Thymus (tissue), 11 donors: ENCODE measurements around the gene LEPROT. TPM values are rescaled to one million over a fixed set of nuclear protein-coding genes. Genes with fewer than 3 reads are reported as not detected.

Experiments used
- DNase-seq, 9 donors: peaks; one replicate each; pipeline ENCODE4 v3.0.0-alpha.2; 2013; ENCODE audit warnings: low spot score in 9 of 9, low read depth in 6 of 9, missing footprints in 1 of 9
- H3K27ac ChIP-seq, 2 donors: one replicate each; pipeline ENCODE4 v1.5.1; 2013; ENCODE audit warnings: control low read depth in 1 of 2, low read depth in 1 of 2, low read length in 1 of 2, mild to moderate bottlenecking in 1 of 2, moderate library complexity in 1 of 2
- H3K27me3 ChIP-seq, 2 donors: one replicate each; pipeline ENCODE4 v1.5.1; 2013; ENCODE audit warnings: low read length in 1 of 2; ENCODE audit not compliant: control insufficient read depth in 2 of 2, insufficient read depth in 1 of 2
- H3K36me3 ChIP-seq, 2 donors: one replicate each; pipeline ENCODE4 v1.5.1; 2013; ENCODE audit warnings: low read length in 1 of 2, mild to moderate bottlenecking in 1 of 2, moderate library complexity in 1 of 2; ENCODE audit not compliant: control insufficient read depth in 2 of 2, insufficient read depth in 2 of 2
- H3K4me1 ChIP-seq, 2 donors: one replicate each; pipeline ENCODE4 v1.5.1; 2013; ENCODE audit warnings: low read length in 2 of 2; ENCODE audit not compliant: control insufficient read depth in 2 of 2, insufficient read depth in 2 of 2
- H3K4me3 ChIP-seq, 2 donors: one replicate each; pipeline ENCODE4 v1.5.1; 2013; ENCODE audit warnings: low read length in 2 of 2, control low read depth in 1 of 2, mild to moderate bottlenecking in 1 of 2
- H3K9me3 ChIP-seq, 2 donors: one replicate each; pipeline ENCODE4 v1.5.1; 2013; ENCODE audit warnings: low read length in 1 of 2, mild to moderate bottlenecking in 1 of 2; ENCODE audit not compliant: control insufficient read depth in 2 of 2, insufficient read depth in 1 of 2
- whole genome bisulfite sequencing: extraction: QIAGEN DNeasy Blood & Tissue Kit; methylation state at CpG from one replicate; pipeline ENCODE4 v1.1.7; 2013; 5-methylcytosine and 5-hydroxymethylcytosine counted together
- polyA plus RNA-seq: library from polyadenylated mRNA; stranded (reverse); fragments of 200-250 nt; gene quantifications from one replicate; pipeline ENCODE4 v1.2.3, GENCODE V29; 2013
- total RNA-seq: library from RNA; stranded (reverse); fragments of 120-200 nt; gene quantifications from one replicate; pipeline ENCODE4 v1.2.4, GENCODE V29; 2013
- donor health status: healthy.

LEPROT gene
- total and polyA plus RNA-seq, 2 donors = 14.8 to 34.6 TPM

GRCh38 chr1:65387821-65388220, 32.6 kb upstream of the LEPROT start:
- Histone ChIP-seq H3K27ac (no peak overlapping the region), H3K36me3 (no peaks in the 10 kb centered on the region), H3K27me3 (no peaks in the 10 kb centered on the region), H3K9me3 (no peaks in the 10 kb centered on the region), H3K4me1 (no peaks in the 10 kb centered on the region), H3K4me3 (no peak overlapping the region)
- 95% methylated on average over 2 of the region's 2 CpGs for WGBS
- no peak for DNase-seq

GRCh38 chr1:65388908-65389695, 31.4 kb upstream of the LEPROT start:
- WGBS = 96% methylated on average over 3 of the region's 3 CpGs
- Histone ChIP-seq H3K36me3 (no peaks in the 10 kb centered on the region), H3K4me1 (no peaks in the 10 kb centered on the region), H3K27me3 (no peaks in the 10 kb centered on the region), H3K9me3 (no peaks in the 10 kb centered on the region), H3K4me3 (no peak overlapping the region), H3K27ac (no peak overlapping the region)
- no peak for DNase-seq

- no peak overlapping the region for H3K27ac ChIP-seq
- no peak for DNase-seq
- no peaks in the 10 kb centered on the region for H3K27me3 ChIP-seq
- H3K4me3 ChIP-seq = no peak overlapping the region
- no peaks in the 10 kb centered on the region for H3K9me3 ChIP-seq
- 98% methylated on average over 7 of the region's 7 CpGs for WGBS
- H3K36me3 ChIP-seq = no peaks in the 10 kb centered on the region
- H3K4me1 ChIP-seq = no peaks in the 10 kb centered on the region
Measured at GRCh38 chr1:65392497-65392896, 28.0 kb upstream of the LEPROT start.

GRCh38 chr1:65393347-65393746, 27.1 kb upstream of the LEPROT start:
- Histone ChIP-seq H3K4me1 (no peaks in the 10 kb centered on the region), H3K36me3 (no peaks in the 10 kb centered on the region), H3K9me3 (no peaks in the 10 kb centered on the region), H3K4me3 (no peak overlapping the region), H3K27me3 (no peaks in the 10 kb centered on the region), H3K27ac (no peak overlapping the region)
- no peak for DNase-seq
- WGBS = 94% methylated on average over 2 of the region's 2 CpGs

GRCh38 chr1:65393928-65394327, 26.5 kb upstream of the LEPROT start:
- Histone ChIP-seq H3K27ac (no peak overlapping the region), H3K4me3 (no peak overlapping the region), H3K4me1 (no peaks in the 10 kb centered on the region), H3K9me3 (no peaks in the 10 kb centered on the region), H3K27me3 (no peaks in the 10 kb centered on the region), H3K36me3 (no peaks in the 10 kb centered on the region)
- DNase-seq = no peak
- 91% methylated on average over 1 of the region's 1 CpG for WGBS

GRCh38 chr1:65395887-65396612, 24.4 kb upstream of the LEPROT start:
- 96% methylated on average over 3 of the region's 3 CpGs for WGBS
- Histone ChIP-seq H3K9me3 (no peaks in the 10 kb centered on the region), H3K4me3 (no peak overlapping the region), H3K36me3 (no peaks in the 10 kb centered on the region), H3K4me1 (no peaks in the 10 kb centered on the region), H3K27me3 (no peaks in the 10 kb centered on the region), H3K27ac (no peak overlapping the region)
- no peak for DNase-seq

- Histone ChIP-seq H3K4me1 (no peaks in the 10 kb centered on the region), H3K36me3 (no peaks in the 10 kb centered on the region), H3K27me3 (no peaks in the 10 kb centered on the region), H3K27ac (no peak overlapping the region), H3K4me3 (no peak overlapping the region), H3K9me3 (no peaks in the 10 kb centered on the region)
- WGBS = 97% methylated on average over 1 of the region's 1 CpG
- no peak for DNase-seq
Measured at GRCh38 chr1:65398083-65398482, 22.4 kb upstream of the LEPROT start.

GRCh38 chr1:65399003-65399402, 21.5 kb upstream of the LEPROT start:
- Histone ChIP-seq H3K27me3 (no peaks in the 10 kb centered on the region), H3K4me3 (no peak overlapping the region), H3K27ac (no peak overlapping the region), H3K4me1 (no peaks in the 10 kb centered on the region), H3K36me3 (no peaks in the 10 kb centered on the region), H3K9me3 (no peaks in the 10 kb centered on the region)
- DNase-seq = no peak
- WGBS = 98% methylated on average over 1 of the region's 1 CpG

- WGBS = 98% methylated on average over 3 of the region's 3 CpGs
- Histone ChIP-seq H3K27ac (no peak overlapping the region), H3K27me3 (no peaks in the 10 kb centered on the region), H3K9me3 (no peaks in the 10 kb centered on the region), H3K4me1 (no peaks in the 10 kb centered on the region), H3K4me3 (no peak overlapping the region), H3K36me3 (no peaks in the 10 kb centered on the region)
- DNase-seq = no peak
Measured at GRCh38 chr1:65401612-65402011, 18.9 kb upstream of the LEPROT start.
